GM12891 (cell line): ENCODE data around the gene PTPRD.

Source experiments
- PAX5 ChIP-seq: IDR thresholded peaks from 2 replicates; pipeline ENCODE4 v1.6.1; 2011; ENCODE audit warnings: low read length, moderate library complexity, mild to moderate bottlenecking; ENCODE audit not compliant: insufficient read depth, severe bottlenecking
- POLR2A ChIP-seq: IDR thresholded peaks from 2 replicates; pipeline ENCODE4 v1.6.1; 2011; ENCODE audit warnings: low read depth, low read length, control low read depth
- POLR2AphosphoS5 ChIP-seq: IDR thresholded peaks from 2 replicates; pipeline ENCODE4 v1.6.1; 2011; ENCODE audit warnings: low read depth, low read length, control low read depth
- SPI1 ChIP-seq: IDR thresholded peaks from 2 replicates; pipeline ENCODE4 v1.6.1; 2011; ENCODE audit warnings: low read depth, low read length, control low read depth
- TAF1 ChIP-seq: IDR thresholded peaks from 2 replicates; pipeline ENCODE4 v1.6.1; 2011; ENCODE audit warnings: low read depth, low read length, control low read depth

DNA sequence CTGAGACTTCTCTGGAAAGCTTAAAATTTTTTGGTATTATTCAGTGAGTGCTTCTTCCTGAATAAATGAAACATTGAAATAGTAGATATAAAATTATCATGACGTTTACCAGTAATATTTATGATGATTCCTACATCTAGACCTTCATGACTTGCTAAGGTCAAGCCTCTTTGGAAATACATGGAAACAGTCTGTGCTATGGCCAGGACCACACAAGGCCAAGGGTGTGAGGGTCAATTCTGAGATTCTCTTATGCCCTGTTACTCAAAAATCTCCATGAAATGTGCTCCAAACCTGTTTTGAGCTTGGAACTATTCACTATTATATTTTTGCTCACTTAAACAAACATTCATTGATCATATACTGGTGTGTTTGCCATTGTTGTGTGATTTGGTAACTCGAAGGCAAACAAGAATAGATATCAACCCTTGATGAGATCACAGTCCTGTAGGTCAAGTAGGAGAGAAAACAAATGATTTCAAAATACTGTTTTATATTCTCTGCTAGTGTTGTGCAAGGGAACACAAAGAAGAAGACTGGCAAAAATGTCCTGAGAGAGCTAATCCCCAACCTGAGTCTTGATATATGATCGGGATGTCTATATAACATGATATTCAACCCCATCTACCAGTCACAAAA, 1558.3 kb downstream of the PTPRD start:
- no peak for TF ChIP-seq POLR2AphosphoS5
- TF ChIP-seq POLR2A, result no peak
- TF ChIP-seq PAX5, result no peak
- TF ChIP-seq TAF1, result no peak
- TF ChIP-seq SPI1, result no peak
